ENCODE measurements around the gene NEO1. TPM values are rescaled to one million over a fixed set of nuclear protein-coding genes. Genes with fewer than 3 reads are reported as not detected.

The NEO1 gene
- total and polyA plus RNA-seq, 9 of the 15 experiments (the other 6 are each of a cell fraction or from before 2014, with no cell fraction given): 0.08 to 1.7 (median 0.48) TPM

- peak in 1 of 2 experiments; percentile 71 for TF ChIP-seq AFF1 (IDR thresholded peaks at IDR 0.05; ENCODE audit: low read depth in 1 of 2, partially characterized antibody in 2 of 2)
- peak; percentile 92 for TF ChIP-seq MIER1 (IDR thresholded peaks at IDR 0.05; ENCODE audit: low read depth)
- no peak for TF ChIP-seq CHD2 (IDR thresholded peaks at IDR 0.05; ENCODE audit: low read depth, low read length)
- peak; percentile 31; the same call in 1 of the 2 replicates for TF ChIP-seq ZNF766 (CRISPR knock-in tag; conservative IDR thresholded peaks at IDR 0.05)
- peak; percentile 88 for TF ChIP-seq PRMT5 (CRISPR knock-in tag; IDR thresholded peaks at IDR 0.05)
- TF ChIP-seq CREB3 (tag; conservative IDR thresholded peaks at IDR 0.05; ENCODE audit: low read depth): 0 out of 2 replicates have a peak, but pooled peaks have one; percentile 14
- TF ChIP-seq TSHZ1 (CRISPR knock-in tag; IDR thresholded peaks at IDR 0.05): no peak
- no peak for TF ChIP-seq ZNF57 (CRISPR knock-in tag; IDR thresholded peaks at IDR 0.05)
- peak; percentile 22; the same call in 1 of the 2 replicates for TF ChIP-seq TFAP4 (CRISPR knock-in tag; IDR thresholded peaks at IDR 0.05; ENCODE audit: borderline replicate concordance)
Measured at GRCh38 chr15:73346735-73347312, 294.6 kb downstream of the NEO1 start (continued).
